GM12878 (cell line): ENCODE measurements around the gene PRSS12. TPM values are rescaled to one million over a fixed set of nuclear protein-coding genes. Genes with fewer than 3 reads are reported as not detected.

Source experiments
- ATAC-seq: fragments of 200-7000 bp; cut with Tn5 transposase; 3 replicates; pipeline ENCODE4 v1.9.1; 2020; ENCODE audit warnings: mild to moderate bottlenecking, moderate library complexity
- BruUV-seq: library from RNA; stranded (reverse); fragments of 400-500 nt; replicated peaks from 2 replicates; lab custom pipeline; 2021; lab: Mats Ljungman, UMichigan
- CTCF ChIA-PET: fragments of 300-600 bp; sonication (Branson Sonifier 250); formaldehyde crosslinking; extraction: SDS; loops from one replicate; lab custom pipeline; 2021; ENCODE audit warnings: inconsistent platforms; lab: Yijun Ruan, JAX
- POLR2A ChIA-PET: fragments of 350-600 bp; formaldehyde crosslinking; extraction: SDS; loops from one replicate; lab custom pipeline; 2021; ENCODE audit warnings: inconsistent platforms; lab: Charles Lee
- RAD21 ChIA-PET: fragments of 300-600 bp; sonication (Branson Sonifier 250); formaldehyde crosslinking; loops from one replicate; lab custom pipeline; 2023; ENCODE audit warnings: antibody characterized with exemption; ENCODE audit not compliant: unreplicated experiment; lab: Charles Lee
- SMC1A ChIA-PET: fragments of 300-600 bp; sonication (Branson Sonifier 250); formaldehyde crosslinking; loops from one replicate; lab custom pipeline; 2023; ENCODE audit not compliant: unreplicated experiment, uncharacterized antibody; lab: Charles Lee
- DNase-seq: peaks from one replicate; pipeline ENCODE4 v3.0.0-alpha.2; 2011; ENCODE audit warnings: low read depth, low spot score
- FAIRE-seq: peaks from 3 replicates; lab custom pipeline; 2011; peaks lifted over from hg19 to GRCh38; lab: Jason Lieb, UNC
- H2AFZ ChIP-seq: 2 replicates; pipeline ENCODE4 v1.6.0; 2011; ENCODE audit warnings: low read depth, low read length, control low read depth; ENCODE audit not compliant: control insufficient read depth
- H3K27ac ChIP-seq: 2 replicates; pipeline ENCODE4 v1.5.1; 2011; ENCODE audit warnings: control low read depth; ENCODE audit not compliant: control insufficient read depth, insufficient read depth
- H3K27me3 ChIP-seq, 2 experiments: replicated peaks in 1 of 2; 2 replicates each; pipeline versions ENCODE4 v1.6.0 to v1.6.1; 2011; ENCODE audit warnings: low read length in 1 of 2; ENCODE audit not compliant: control insufficient read depth in 2 of 2, insufficient read depth in 2 of 2
- H3K36me3 ChIP-seq, 2 experiments: 2 replicates each; pipeline ENCODE4 v1.5.1; 2011; ENCODE audit warnings: low read length in 1 of 2; ENCODE audit not compliant: control insufficient read depth in 2 of 2, insufficient read depth in 2 of 2
- H3K4me1 ChIP-seq: 2 replicates; pipeline ENCODE4 v1.6.1; 2011; ENCODE audit warnings: mild to moderate bottlenecking, low read length, moderate library complexity, mixed read lengths; ENCODE audit not compliant: control insufficient read depth, insufficient read depth
- H3K4me2 ChIP-seq: 2 replicates; pipeline ENCODE4 v1.6.0; 2011; ENCODE audit warnings: control low read depth; ENCODE audit not compliant: control insufficient read depth, insufficient read depth
- H3K4me3 ChIP-seq: fragments of 200-600 bp; sonication (generic); 2 replicates; pipeline ENCODE4 v1.5.1; 2016
- H3K79me2 ChIP-seq: 2 replicates; pipeline ENCODE4 v1.6.0; 2011; ENCODE audit warnings: low read length; ENCODE audit not compliant: control insufficient read depth, insufficient read depth
- H3K9ac ChIP-seq: 2 replicates; pipeline ENCODE4 v1.8.0; 2011; ENCODE audit warnings: low read length, control low read depth, mixed read lengths; ENCODE audit not compliant: control insufficient read depth, insufficient read depth
- H3K9me3 ChIP-seq: replicated peaks from 3 replicates; pipeline ENCODE4 v1.5.1; 2011; ENCODE audit warnings: mild to moderate bottlenecking, low read length; ENCODE audit not compliant: control insufficient read depth, insufficient read depth
- H4K20me1 ChIP-seq: 2 replicates; pipeline ENCODE4 v1.6.0; 2011; ENCODE audit not compliant: control insufficient read depth, insufficient read depth
- BACH1 ChIP-seq: fragments of 450-650 bp; IDR thresholded peaks from 2 replicates; pipeline ENCODE4 v1.6.1; 2017; ENCODE audit warnings: mild to moderate bottlenecking, borderline replicate concordance
- BHLHE40 ChIP-seq, 2 experiments: fragments of 450-650 bp in 1 of 2; IDR thresholded peaks; 2 replicates each; pipeline ENCODE4 v1.6.1; 2011 to 2017; ENCODE audit warnings: low read depth in 2 of 2, borderline replicate concordance in 1 of 2, improper control_type of control experiment in 1 of 2, low read length in 1 of 2, mild to moderate bottlenecking in 1 of 2
- CREM ChIP-seq: IDR thresholded peaks from 2 replicates; pipeline ENCODE4 v1.6.1; 2014; ENCODE audit warnings: antibody characterized with exemption, low read depth
- NR2C1 ChIP-seq: fragments of 450-650 bp; IDR thresholded peaks from 2 replicates; pipeline ENCODE4 v1.6.1; 2017; ENCODE audit warnings: antibody characterized with exemption, mild to moderate bottlenecking, moderate library complexity
- POLR2A ChIP-seq: IDR thresholded peaks from 2 replicates; pipeline ENCODE4 v1.6.1; 2011; ENCODE audit warnings: low read depth, mild to moderate bottlenecking, low read length
- RELB ChIP-seq: fragments of 450-650 bp; IDR thresholded peaks from 2 replicates; pipeline ENCODE4 v1.6.1; 2017; ENCODE audit warnings: low read depth, mild to moderate bottlenecking, moderate library complexity
- REST ChIP-seq: IDR thresholded peaks from 2 replicates; pipeline ENCODE4 v1.6.1; 2012; ENCODE audit warnings: mild to moderate bottlenecking, low read depth, low read length
- RFX5 ChIP-seq: IDR thresholded peaks from 2 replicates; pipeline ENCODE4 v1.6.1; 2011; ENCODE audit warnings: low read depth, low read length, improper control_type of control experiment
- SUPT20H ChIP-seq: IDR thresholded peaks from 2 replicates; pipeline ENCODE4 v1.6.1; 2011; ENCODE audit warnings: low read depth, mild to moderate bottlenecking, low read length, moderate library complexity, borderline replicate concordance; ENCODE audit not compliant: control insufficient read depth
- SUZ12 ChIP-seq: fragments of 200-600 bp; sonication (generic); IDR thresholded peaks from one replicate; pipeline ENCODE4 v1.6.1; 2018; ENCODE audit warnings: antibody characterized with exemption, mild to moderate bottlenecking; ENCODE audit not compliant: unreplicated experiment
- TAF1 ChIP-seq: IDR thresholded peaks from 2 replicates; pipeline ENCODE4 v1.6.1; 2011; ENCODE audit warnings: mild to moderate bottlenecking, low read depth, low read length, borderline replicate concordance
- TARDBP ChIP-seq: IDR thresholded peaks from 2 replicates; pipeline ENCODE4 v1.6.1; 2016; ENCODE audit warnings: borderline replicate concordance
- USF2 ChIP-seq: IDR thresholded peaks from 2 replicates; pipeline ENCODE4 v1.6.1; 2011; ENCODE audit warnings: low read depth, low read length, improper control_type of control experiment, borderline replicate concordance
- YBX1 ChIP-seq: fragments of 450-650 bp; IDR thresholded peaks from 2 replicates; pipeline ENCODE4 v1.6.1; 2016; ENCODE audit warnings: antibody characterized with exemption
- WGBS: methylation state at CpG from one replicate; pipeline ENCODE4 v1.1.6; 2016; ENCODE audit warnings: low lambda C conversion rate; ENCODE audit not compliant: insufficient replicate concordance, insufficient coverage; ENCODE audit errors: missing lambda C conversion rate; 5-methylcytosine and 5-hydroxymethylcytosine counted together
- in situ Hi-C: fragments of 300-500 bp; cut with MboI; formaldehyde crosslinking; loops from 9 replicates; pipeline ENCODE4 v1.14.3; 2018; ENCODE audit warnings: mixed read lengths
- intact Hi-C: fragments of 100-400 bp; cut with micrococcal nuclease; formaldehyde crosslinking; loops from one replicate; pipeline ENCODE4 v1.14.2; 2022; ENCODE audit not compliant: unreplicated experiment
- polyA plus RNA-seq, 11 experiments: library from polyadenylated mRNA; depleted of rRNA in 4 of 11; unstranded in 6 of 11; stranded (reverse) in 5 of 11; fragments of >200 nt; fragmentation: Nextera tagmentation in 4 of 11; fragmentation: Illumina TruSeq in 1 of 11; extraction: Ambion mirVana in 4 of 11; extraction: Trizol in 1 of 11; gene quantifications; 1 replicate in 1 of 11; 2 replicates in 10 of 11; pipeline versions ENCODE4 v1.2.1 to v1.2.3, GENCODE V29; 2011 to 2016; ENCODE audit warnings: inconsistent platforms in 2 of 11, missing spikeins in 2 of 11, low read depth in 1 of 11
- total RNA-seq, 4 experiments: library from RNA; depleted of rRNA in 3 of 4; stranded (reverse); fragments of >200 nt in 3 of 4; fragmentation: Illumina TruSeq in 1 of 4; extraction: Trizol in 1 of 4; gene quantifications; 2 replicates each; pipeline versions ENCODE4 v1.2.1 to v1.2.3, GENCODE V29; 2013 to 2021

The PRSS12 gene
- total and polyA plus RNA-seq, 10 of the 15 experiments (the other 5 are each of a cell fraction or from before 2014, with no cell fraction given), result 0.04 to 0.34 (median 0.11) TPM; not detected in 2

- H3K9ac ChIP-seq, result no peak overlapping the region
- H3K27me3 ChIP-seq, result peaks cover 0 to 2% of the 10 kb centered on the region in 2 experiments; a peak in 1 of 4 replicates
- ChIA-PET POLR2A (no interaction called here), SMC1A (no interaction called here), RAD21 (no interaction called here), CTCF (interaction anchor here (0.6 to 4.2 kb wide), 2 partner anchors 16 to 32 kb away, joined by 3 to 13 read pairs; partner anchors contain the start of gene PRSS12)
- no peak overlapping the region for H3K27ac ChIP-seq
- no peak for ATAC-seq
- H3K79me2 ChIP-seq, result no peaks in the 10 kb centered on the region
- no peaks in the 10 kb centered on the region for H3K4me1 ChIP-seq
- TF ChIP-seq REST (no peak), TARDBP (no peak), BHLHE40 (IDR thresholded peaks at IDR 0.05; ENCODE audit: borderline replicate concordance in 1 of 2, low read depth in 2 of 2, low read length in 1 of 2) (no peak), RFX5 (no peak), NR2C1 (no peak), POLR2A (no peak), CREM (no peak), BACH1 (no peak), SUPT20H (no peak), USF2 (no peak), YBX1 (no peak), TAF1 (no peak), SUZ12 (no peak), RELB (no peak)
- no peaks in the 10 kb centered on the region for H3K36me3 ChIP-seq
- no peak overlapping the region for H3K4me2 ChIP-seq
- peak; percentile 54 for FAIRE-seq
- H3K9me3 ChIP-seq, result no peaks in the 10 kb centered on the region
- intact Hi-C loops, result no loop called here
- no peak overlapping the region for H2AFZ ChIP-seq
- DNase-seq, result no peak
- H4K20me1 ChIP-seq, result no peaks in the 10 kb centered on the region
- 11% methylated on average over 4 of the region's 4 CpGs for WGBS
- in situ Hi-C loops, result no loop called here
- BruUV-seq, result no TSS peak
- no peak overlapping the region for H3K4me3 ChIP-seq
Measured at GRCh38 chr4:118335774-118336173, 17.0 kb downstream of the PRSS12 start.
